Tibial artery (tissue), 4 donors: ENCODE measurements around the gene PTPRS.
"Not testable (repeated sequence)": the region's sequence is repeated elsewhere in the genome, so short reads cannot be mapped to it uniquely, and the experiment has no call there.

Experiments
- DNase-seq, 2 donors: peaks; one replicate each; pipeline ENCODE4 v3.0.0-alpha.2; 2019
- H3K27ac ChIP-seq, 2 donors: fragments of 200-600 bp; sonication (generic) in 1 of 2; 1 replicate in 1 of 2; 2 replicates in 1 of 2; pipeline ENCODE4 v1.5.1; 2018 to 2019; ENCODE audit warnings: mild to moderate bottlenecking in 1 of 2
- H3K27me3 ChIP-seq, 2 donors: fragments of 200-600 bp; sonication (generic) in 1 of 2; one replicate each; pipeline versions ENCODE4 v1.5.1 to v1.6.0; 2016 to 2019
- H3K36me3 ChIP-seq, 3 donors: fragments of 200-600 bp; sonication (generic) in 2 of 3; one replicate each; pipeline ENCODE4 v1.5.1; 2016 to 2019; ENCODE audit warnings: mild to moderate bottlenecking in 2 of 3
- H3K4me1 ChIP-seq, 4 donors: fragments of 200-600 bp; sonication (generic) in 2 of 4; 1 replicate in 3 of 4; 2 replicates in 1 of 4; pipeline ENCODE4 v1.5.1; 2016 to 2019
- H3K4me3 ChIP-seq, 2 donors: fragments of 200-600 bp; sonication (generic) in 1 of 2; 1 replicate in 1 of 2; 2 replicates in 1 of 2; pipeline ENCODE4 v1.5.1; 2018 to 2019; ENCODE audit warnings: mild to moderate bottlenecking in 2 of 2
- H3K9me3 ChIP-seq, 3 donors: fragments of 200-600 bp; sonication (generic) in 1 of 3; one replicate each; pipeline ENCODE4 v1.5.1; 2016 to 2019
- CTCF ChIP-seq, 2 experiments: fragments of 200-600 bp in 1 of 2; fragments of 450-650 bp in 1 of 2; IDR thresholded peaks; one replicate each; pipeline ENCODE4 v1.5.1; 2017 to 2019; ENCODE audit warnings: antibody characterized with exemption in 2 of 2, mild to moderate bottlenecking in 1 of 2, moderate library complexity in 1 of 2
- intact Hi-C: fragments of 100-400 bp; cut with DNase I; formaldehyde crosslinking; loops from one replicate; pipeline ENCODE4 v1.15.0; 2023; ENCODE audit warnings: low total_unique reads

The PTPRS gene

GRCh38 chr19:5340637-5341447 lies at the start of gene PTPRS:
Gene PTPRS (minus strand): TSS chr19:5340812. CDS start chr19:5286140, 54,672 bp downstream.
- no peak within 1 kb of the TSS for H3K27ac ChIP-seq

GRCh38 chr19:5389353-5389752 lies 48.7 kb upstream of the PTPRS start:
- no peaks in the 10 kb centered on the region for H3K4me1 ChIP-seq
- H3K9me3 ChIP-seq: peaks cover 0 to 5% (median 0%) of the 10 kb centered on the region in 3 donors
- H3K4me3 ChIP-seq: no peak overlapping the region
- intact Hi-C loops: no loop called here
- no peak overlapping the region for H3K27ac ChIP-seq
- H3K36me3 ChIP-seq: no peaks in the 10 kb centered on the region
- H3K27me3 ChIP-seq: peaks cover 0 to 71% of the 10 kb centered on the region in 2 donors
- no peak for DNase-seq
- TF ChIP-seq CTCF (IDR thresholded peaks at IDR 0.05): no peak

More at GRCh38 chr19:5340637-5341447, at the start of gene PTPRS:
- TF ChIP-seq CTCF (IDR thresholded peaks at IDR 0.05): no peak
- no peaks in the 10 kb centered on the region for H3K36me3 ChIP-seq
- peaks cover 0 to 27% (median 23%) of the 10 kb centered on the region in 4 donors for H3K4me1 ChIP-seq
- intact Hi-C loops: no loop called here
- peak within 1 kb of the TSS; percentile 50 to 63 for H3K4me3 ChIP-seq
- peaks cover 0 to 67% of the 10 kb centered on the region in 2 donors for H3K27me3 ChIP-seq
- no peaks in the 10 kb centered on the region for H3K9me3 ChIP-seq
- DNase-seq: peak; percentile 32 to 76

- Histone ChIP-seq H3K27ac (no peak overlapping the region), H3K4me3 (no peak overlapping the region), H3K9me3 (peaks cover 0 to 17% (median 16%) of the 10 kb centered on the region in 3 donors), H3K36me3 (no peaks in the 10 kb centered on the region), H3K27me3 (peaks cover 0 to 53% of the 10 kb centered on the region in 2 donors), H3K4me1 (no peaks in the 10 kb centered on the region)
- DNase-seq: no peak
- intact Hi-C loops: no loop called here
- no peak for TF ChIP-seq CTCF (IDR thresholded peaks at IDR 0.05)
Measured at GRCh38 chr19:5387472-5387871, 46.9 kb upstream of the PTPRS start.

- H3K27me3 ChIP-seq: peaks cover 0 to 46% of the 10 kb centered on the region in 2 donors
- peaks cover 0 to 23% (median 23%) of the 10 kb centered on the region in 3 donors for H3K9me3 ChIP-seq
- intact Hi-C loops: no loop called here
- TF ChIP-seq CTCF (IDR thresholded peaks at IDR 0.05): no peak
- no peaks in the 10 kb centered on the region for H3K36me3 ChIP-seq
- no peaks in the 10 kb centered on the region for H3K4me1 ChIP-seq
- DNase-seq: no peak
- H3K27ac ChIP-seq: no peak overlapping the region
- H3K4me3 ChIP-seq: no peak overlapping the region
Measured at GRCh38 chr19:5386841-5387240, 46.2 kb upstream of the PTPRS start.

DNA sequence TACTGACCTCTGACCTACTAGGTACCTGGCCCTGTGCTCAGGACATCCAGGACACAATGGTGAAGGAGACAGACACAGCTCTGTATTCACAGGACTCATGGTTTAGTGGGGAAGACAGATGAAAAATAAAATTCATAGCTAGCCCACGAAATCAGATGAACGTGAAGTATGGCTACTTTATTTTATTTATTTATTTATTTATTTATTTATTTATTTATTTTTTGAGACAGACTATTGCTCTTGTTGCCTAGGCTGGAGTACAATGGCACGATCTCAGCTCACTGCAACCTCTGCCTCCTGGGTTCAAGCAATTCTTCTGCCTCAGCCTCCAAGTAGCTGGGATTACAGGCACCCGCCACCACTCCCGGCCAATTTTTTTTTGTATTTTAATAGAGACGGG lies 40.6 kb upstream of the PTPRS start:
- Histone ChIP-seq H3K27me3 (peaks cover 0 to 20% of the 10 kb centered on the region in 2 donors), H3K9me3 (peaks cover 0 to 34% (median 24%) of the 10 kb centered on the region in 3 donors)
- DNase-seq, H3K4me1 ChIP-seq, H3K4me3 ChIP-seq, intact Hi-C loops, H3K36me3 ChIP-seq, H3K27ac ChIP-seq: not testable (repeated sequence)

- intact Hi-C loops: no loop called here
- H3K9me3 ChIP-seq: peaks cover 0 to 34% (median 24%) of the 10 kb centered on the region in 3 donors
- no peaks in the 10 kb centered on the region for H3K4me1 ChIP-seq
- DNase-seq: no peak
- no peaks in the 10 kb centered on the region for H3K36me3 ChIP-seq
- H3K4me3 ChIP-seq: no peak overlapping the region
- no peak for TF ChIP-seq CTCF (IDR thresholded peaks at IDR 0.05)
- no peak overlapping the region for H3K27ac ChIP-seq
- peaks cover 0 to 13% of the 10 kb centered on the region in 2 donors for H3K27me3 ChIP-seq
Measured at GRCh38 chr19:5380215-5380919, 39.8 kb upstream of the PTPRS start.
